ENCODE results near the gene TRPM1.

The TRPM1 gene

DNA sequence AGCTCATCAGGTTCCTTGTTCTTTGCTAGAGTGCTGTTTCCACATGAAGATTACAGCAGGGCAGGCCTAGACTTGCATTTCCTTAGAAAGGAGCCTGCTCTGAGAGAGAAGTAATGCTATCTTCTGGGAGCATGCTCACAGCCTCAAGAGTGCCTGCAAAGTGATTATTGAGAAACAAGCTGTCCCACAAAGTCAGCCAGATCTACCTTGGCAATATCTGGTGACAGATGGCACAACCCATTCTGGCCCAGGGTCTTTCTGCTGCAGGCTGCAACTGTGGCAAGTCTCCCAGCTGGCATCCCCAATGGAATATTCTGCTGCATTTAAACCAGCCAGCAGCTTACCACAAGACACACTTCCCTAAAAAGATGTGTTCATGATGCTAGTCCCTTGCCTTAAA lies 139.4 kb downstream of the TRPM1 start:
- no peak for FAIRE-seq

DNA sequence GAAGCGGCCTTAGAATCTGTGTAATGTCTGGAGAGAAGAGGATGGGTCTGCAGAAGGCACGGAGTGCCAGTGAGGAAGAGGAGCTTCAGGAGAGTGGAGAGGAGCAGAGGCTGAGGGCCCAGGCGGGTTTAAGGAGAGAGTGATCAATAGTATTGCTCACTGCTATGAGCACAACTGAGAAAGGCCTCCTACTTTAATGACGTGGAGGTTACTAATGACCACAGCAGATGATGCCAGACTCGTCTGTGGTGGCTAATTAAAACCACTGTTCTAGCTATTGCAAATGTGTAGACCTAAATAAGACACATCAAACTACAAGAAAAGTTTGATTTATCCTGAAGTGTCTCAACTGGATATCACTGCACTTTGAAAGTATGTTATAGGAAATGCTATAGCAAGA lies 143.3 kb downstream of the TRPM1 start:
- FAIRE-seq = no peak

DNA sequence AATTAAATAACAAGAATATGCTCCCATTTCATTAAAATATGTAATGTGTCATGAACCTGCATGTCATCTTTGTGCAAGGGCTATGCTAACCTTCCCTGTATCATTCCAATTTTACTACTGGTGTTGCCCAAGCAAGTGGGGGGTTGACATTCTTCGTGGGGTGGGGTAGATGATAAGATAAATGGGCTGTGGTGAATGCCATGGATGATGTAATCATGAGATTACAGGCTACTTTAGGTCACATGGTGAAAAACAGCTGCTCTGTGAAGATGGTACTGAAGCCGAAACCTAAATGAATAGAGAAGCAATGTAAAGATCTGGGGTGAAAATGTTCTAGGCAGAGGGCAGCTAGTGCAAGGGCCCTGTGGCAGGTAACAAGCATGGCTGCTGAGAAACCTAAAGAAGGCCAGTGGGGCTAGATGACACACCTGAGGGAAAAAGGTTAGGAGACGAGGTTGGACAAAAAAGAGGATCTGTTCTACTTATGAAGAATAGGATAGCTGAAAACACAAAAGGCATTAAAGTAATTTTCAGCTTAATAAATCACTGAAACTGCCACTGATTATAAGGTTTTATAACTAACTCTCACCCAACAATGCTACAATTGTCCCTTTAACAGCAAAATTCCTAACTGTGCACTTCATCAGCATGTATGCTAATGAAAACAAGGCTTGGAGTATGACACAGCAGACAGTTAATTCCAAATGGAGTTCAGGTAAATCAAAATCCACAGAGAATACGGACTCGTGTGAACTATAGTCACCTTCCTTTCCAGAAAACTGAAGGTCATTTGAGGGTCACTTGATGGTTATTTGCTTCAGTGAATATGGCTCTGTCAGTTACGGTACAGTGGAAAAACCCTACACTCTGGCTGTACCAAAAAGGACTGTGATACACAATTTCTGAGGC lies 145.1 kb downstream of the TRPM1 start:
- no peak for FAIRE-seq

DNA sequence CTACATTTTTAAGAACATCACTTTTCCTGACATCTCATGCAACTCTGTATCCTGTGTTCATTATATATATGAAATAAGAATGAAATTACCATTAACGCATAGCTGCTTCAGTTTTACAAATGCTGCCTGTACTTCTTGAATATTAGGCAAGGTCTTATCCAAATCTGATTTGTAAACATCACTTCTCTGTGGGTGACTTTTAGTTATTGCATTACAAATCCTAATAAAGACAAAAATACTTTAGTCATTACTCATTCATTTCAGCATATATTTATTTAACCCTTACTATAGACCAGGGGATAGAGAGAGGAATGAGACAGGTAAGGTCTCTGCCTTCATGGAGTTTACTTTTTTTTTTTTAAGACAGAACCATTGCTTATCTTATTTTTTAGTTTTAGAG lies 146.9 kb downstream of the TRPM1 start:
- FAIRE-seq = no peak

DNA sequence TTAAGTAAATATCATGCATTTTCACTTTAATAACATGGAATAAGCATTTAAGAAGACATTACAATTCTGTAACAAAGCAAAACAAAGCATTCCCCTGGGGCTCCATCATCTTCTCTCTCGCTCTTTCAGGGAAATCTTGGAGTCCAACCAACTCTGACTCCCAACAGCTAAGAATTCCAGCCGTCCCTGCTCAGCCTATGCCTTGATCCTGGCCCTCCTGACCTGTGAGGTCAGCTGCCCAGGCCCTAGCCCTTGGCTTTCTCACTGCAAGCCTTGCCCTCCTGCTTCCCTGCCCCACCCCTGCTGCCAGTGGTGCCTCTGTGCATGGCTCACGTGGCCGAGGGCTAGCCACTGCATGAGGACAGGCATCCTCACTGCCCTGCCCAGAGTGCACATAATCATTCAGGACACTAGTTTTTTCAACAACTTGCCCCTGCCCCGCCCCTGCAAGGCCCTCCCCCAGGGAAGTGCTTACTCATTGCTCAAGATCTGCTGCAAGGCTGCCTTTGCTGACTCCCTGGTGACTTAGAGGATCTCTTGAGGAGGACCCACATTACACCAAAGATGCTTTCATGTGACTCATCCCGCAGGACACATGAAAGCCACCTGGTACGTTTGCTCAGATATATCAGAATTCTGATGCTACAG lies 147.7 kb downstream of the TRPM1 start:
- no peak for FAIRE-seq

DNA sequence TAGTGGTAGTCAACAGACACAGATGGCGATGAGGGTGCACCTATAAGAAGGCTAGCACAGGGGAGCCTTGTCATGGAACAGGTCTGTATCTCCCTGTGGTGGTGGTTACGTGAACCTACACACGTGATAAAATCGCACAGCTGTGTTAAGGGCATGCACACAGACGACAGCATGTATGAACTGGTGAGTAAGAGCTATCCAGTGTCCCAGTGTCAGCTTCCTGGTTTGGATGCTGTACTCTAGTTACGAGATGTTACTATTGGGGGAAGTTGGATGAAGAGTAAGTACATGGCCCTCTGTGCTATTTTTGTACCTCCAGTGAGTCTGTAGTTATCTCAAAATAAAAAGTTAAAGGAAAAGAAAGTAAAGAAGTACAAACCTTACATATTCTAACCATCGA lies 148.3 kb downstream of the TRPM1 start:
- FAIRE-seq = no peak

Measured in endometrium (tissue), 2 donors.